ENCODE results near the gene ATP6V1B1. TPM values are rescaled to one million over a fixed set of nuclear protein-coding genes. Genes with fewer than 3 reads are reported as not detected.

Gene ATP6V1B1
- total RNA-seq, 6 experiments from 2014 or later = 0.44 TPM; not detected in 5

DNA sequence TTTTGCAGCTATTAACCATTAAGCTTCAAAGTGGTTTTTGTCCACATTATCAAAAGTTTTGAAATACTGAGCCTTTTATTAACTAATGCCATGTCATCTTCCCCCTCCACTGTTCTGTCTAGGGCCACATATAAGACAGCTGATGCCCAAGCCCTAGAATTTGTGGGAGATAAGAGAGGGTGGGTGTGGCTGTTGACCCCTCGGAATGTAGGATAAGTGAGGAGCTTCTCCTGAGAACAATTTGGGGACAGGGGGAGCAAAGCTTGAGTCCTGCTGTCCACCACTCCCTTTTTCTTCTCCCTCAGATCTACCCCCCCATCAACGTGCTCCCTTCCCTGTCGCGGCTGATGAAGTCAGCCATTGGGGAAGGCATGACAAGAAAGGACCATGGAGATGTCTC is 28.4 kb downstream of the ATP6V1B1 start:
- Histone ChIP-seq H3K27ac (no peak overlapping the region), H3K36me3 (no peaks in the 10 kb centered on the region), H3K4me3 (no peak overlapping the region), H3K27me3 (peaks cover 0 to 12% of the 10 kb centered on the region in 2 donors), H3K9me3 (no peaks in the 10 kb centered on the region), H3K4me1 (peaks cover 0 to 6% (median 0%) of the 10 kb centered on the region in 4 donors)
- TF ChIP-seq, protein P1, sequence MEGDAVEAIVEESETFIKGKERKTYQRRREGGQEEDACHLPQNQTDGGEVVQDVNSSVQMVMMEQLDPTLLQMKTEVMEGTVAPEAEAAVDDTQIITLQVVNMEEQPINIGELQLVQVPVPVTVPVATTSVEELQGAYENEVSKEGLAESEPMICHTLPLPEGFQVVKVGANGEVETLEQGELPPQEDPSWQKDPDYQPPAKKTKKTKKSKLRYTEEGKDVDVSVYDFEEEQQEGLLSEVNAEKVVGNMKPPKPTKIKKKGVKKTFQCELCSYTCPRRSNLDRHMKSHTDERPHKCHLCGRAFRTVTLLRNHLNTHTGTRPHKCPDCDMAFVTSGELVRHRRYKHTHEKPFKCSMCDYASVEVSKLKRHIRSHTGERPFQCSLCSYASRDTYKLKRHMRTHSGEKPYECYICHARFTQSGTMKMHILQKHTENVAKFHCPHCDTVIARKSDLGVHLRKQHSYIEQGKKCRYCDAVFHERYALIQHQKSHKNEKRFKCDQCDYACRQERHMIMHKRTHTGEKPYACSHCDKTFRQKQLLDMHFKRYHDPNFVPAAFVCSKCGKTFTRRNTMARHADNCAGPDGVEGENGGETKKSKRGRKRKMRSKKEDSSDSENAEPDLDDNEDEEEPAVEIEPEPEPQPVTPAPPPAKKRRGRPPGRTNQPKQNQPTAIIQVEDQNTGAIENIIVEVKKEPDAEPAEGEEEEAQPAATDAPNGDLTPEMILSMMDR (IDR thresholded peaks at IDR 0.05) = no peak
- no peak for TF ChIP-seq POLR2A (IDR thresholded peaks at IDR 0.05)
- no peak for ATAC-seq
- peak in 1 of 3 donors; percentile 2 for DNase-seq
- intact Hi-C loops (cut with DNase I) = no loop called here
- 32% methylated on average over 3 of the region's 4 CpGs for WGBS (ENCODE audit: insufficient coverage, low coverage, low lambda C conversion rate, missing lambda C conversion rate)

GRCh38 chr2:70964596-70965386 is 29.1 kb downstream of the ATP6V1B1 start:
- no peak overlapping the region for H3K27ac ChIP-seq
- H3K9me3 ChIP-seq = no peaks in the 10 kb centered on the region
- DNase-seq = peak; percentile 62 to 77 (median 72)
- H3K4me1 ChIP-seq = peaks cover 0 to 6% (median 0%) of the 10 kb centered on the region in 4 donors
- 3% methylated on average over 11 of the region's 59 CpGs for WGBS (ENCODE audit: insufficient coverage, low coverage, low lambda C conversion rate, missing lambda C conversion rate)
- H3K36me3 ChIP-seq = no peaks in the 10 kb centered on the region
- H3K4me3 ChIP-seq = peak overlapping the region; percentile 29 to 39 (median 38)
- peaks cover 0 to 12% of the 10 kb centered on the region in 2 donors for H3K27me3 ChIP-seq
- ATAC-seq = peak; percentile 79 to 94 (median 88)
- intact Hi-C loops (cut with DNase I) = no loop called here
- no peak for TF ChIP-seq POLR2A (IDR thresholded peaks at IDR 0.05)
- TF ChIP-seq, protein P1 (IDR thresholded peaks at IDR 0.05) = peak; percentile 58 to 78 (median 70)

DNA sequence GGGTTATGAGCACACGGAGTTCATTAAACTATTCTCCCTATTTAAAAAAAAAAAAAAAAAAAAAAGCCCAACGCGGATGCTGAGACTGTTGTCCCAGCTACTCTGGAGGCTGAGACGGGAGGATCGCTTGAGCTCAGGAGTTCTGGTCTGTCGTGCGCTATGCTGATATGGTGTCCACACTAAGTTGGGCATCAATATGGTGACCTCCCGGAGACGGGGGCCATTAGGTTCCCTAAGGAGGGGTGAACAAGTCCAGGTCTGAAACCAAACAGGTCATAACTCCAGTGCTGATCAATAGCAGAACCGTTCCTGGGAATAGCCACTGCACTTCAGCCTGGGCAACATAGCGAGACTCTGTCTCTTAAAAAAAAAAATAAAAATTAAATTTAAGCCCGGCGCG is 29.8 kb downstream of the ATP6V1B1 start:
- ATAC-seq = no peak
- DNase-seq = peak in 1 of 3 donors; percentile 26
- Histone ChIP-seq H3K9me3 (no peaks in the 10 kb centered on the region), H3K4me3 (no peak overlapping the region), H3K36me3 (no peaks in the 10 kb centered on the region), H3K4me1 (peaks cover 0 to 6% (median 0%) of the 10 kb centered on the region in 4 donors), H3K27ac (no peak overlapping the region), H3K27me3 (peaks cover 0 to 12% of the 10 kb centered on the region in 2 donors)
- WGBS (ENCODE audit: insufficient coverage, low coverage, low lambda C conversion rate, missing lambda C conversion rate) = 60% methylated on average over 6 of the region's 14 CpGs
- intact Hi-C loops (cut with DNase I) = no loop called here
- TF ChIP-seq POLR2A (IDR thresholded peaks at IDR 0.05) = no peak
- TF ChIP-seq, protein P1 (IDR thresholded peaks at IDR 0.05) = no peak

GRCh38 chr2:70966681-70967080 is 31.0 kb downstream of the ATP6V1B1 start:
- DNase-seq (peak in 1 of 3 donors; percentile 20), ATAC-seq (no peak)
- no peak for TF ChIP-seq POLR2A (IDR thresholded peaks at IDR 0.05)
- peaks cover 0 to 12% of the 10 kb centered on the region in 2 donors for H3K27me3 ChIP-seq
- intact Hi-C loops (cut with DNase I) = no loop called here
- WGBS (ENCODE audit: insufficient coverage, low coverage, low lambda C conversion rate, missing lambda C conversion rate) = 63% methylated on average over 2 of the region's 4 CpGs
- peaks cover 0 to 6% (median 0%) of the 10 kb centered on the region in 4 donors for H3K4me1 ChIP-seq
- H3K4me3 ChIP-seq = no peak overlapping the region
- no peaks in the 10 kb centered on the region for H3K36me3 ChIP-seq
- no peak overlapping the region for H3K27ac ChIP-seq
- H3K9me3 ChIP-seq = no peaks in the 10 kb centered on the region

DNA sequence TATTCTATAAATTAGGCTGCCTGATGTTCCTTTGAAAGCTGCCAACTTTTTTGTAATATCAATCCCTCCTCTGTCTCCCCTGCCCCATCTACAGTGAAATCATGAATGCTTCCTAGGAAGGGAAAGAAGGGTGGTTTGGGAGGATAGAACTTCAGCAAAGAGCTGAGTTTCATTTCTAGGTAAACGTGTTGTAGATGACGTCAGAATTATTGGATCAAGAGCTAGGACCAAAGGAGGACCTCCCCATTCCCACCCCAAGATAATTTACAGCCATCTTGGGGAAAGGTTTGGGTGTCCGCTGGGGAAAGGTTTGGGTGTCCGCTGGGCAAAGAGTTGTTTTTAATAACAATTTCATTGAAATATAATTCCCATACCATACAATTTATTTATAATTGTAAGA is 31.5 kb downstream of the ATP6V1B1 start:
- Histone ChIP-seq H3K27ac (no peak overlapping the region), H3K4me1 (peaks cover 0 to 6% (median 0%) of the 10 kb centered on the region in 4 donors), H3K27me3 (peaks cover 0 to 12% of the 10 kb centered on the region in 2 donors), H3K9me3 (no peaks in the 10 kb centered on the region), H3K4me3 (no peak overlapping the region), H3K36me3 (no peaks in the 10 kb centered on the region)
- peak in 1 of 3 donors; percentile 8 for DNase-seq
- intact Hi-C loops (cut with DNase I) = no loop called here
- TF ChIP-seq POLR2A (IDR thresholded peaks at IDR 0.05) = no peak
- TF ChIP-seq, protein P1 (IDR thresholded peaks at IDR 0.05) = no peak
- ATAC-seq = no peak
- WGBS (ENCODE audit: insufficient coverage, low coverage, low lambda C conversion rate, missing lambda C conversion rate) = 64% methylated on average over 4 of the region's 4 CpGs
